HG03342 (cell line): Measurements from ENCODE around the gene PLCB3.
A peak's percentile ranks its signal among the peaks of the same experiment; 100 is the strongest.

ENCODE experiments used
- ATAC-seq: cut with Tn5 transposase; IDR thresholded peaks from one replicate; pipeline ENCODE4 v1.9.1; 2021; ENCODE audit warnings: mild to moderate bottlenecking, moderate library complexity; ENCODE audit not compliant: unreplicated experiment

PLCB3 gene

DNA sequence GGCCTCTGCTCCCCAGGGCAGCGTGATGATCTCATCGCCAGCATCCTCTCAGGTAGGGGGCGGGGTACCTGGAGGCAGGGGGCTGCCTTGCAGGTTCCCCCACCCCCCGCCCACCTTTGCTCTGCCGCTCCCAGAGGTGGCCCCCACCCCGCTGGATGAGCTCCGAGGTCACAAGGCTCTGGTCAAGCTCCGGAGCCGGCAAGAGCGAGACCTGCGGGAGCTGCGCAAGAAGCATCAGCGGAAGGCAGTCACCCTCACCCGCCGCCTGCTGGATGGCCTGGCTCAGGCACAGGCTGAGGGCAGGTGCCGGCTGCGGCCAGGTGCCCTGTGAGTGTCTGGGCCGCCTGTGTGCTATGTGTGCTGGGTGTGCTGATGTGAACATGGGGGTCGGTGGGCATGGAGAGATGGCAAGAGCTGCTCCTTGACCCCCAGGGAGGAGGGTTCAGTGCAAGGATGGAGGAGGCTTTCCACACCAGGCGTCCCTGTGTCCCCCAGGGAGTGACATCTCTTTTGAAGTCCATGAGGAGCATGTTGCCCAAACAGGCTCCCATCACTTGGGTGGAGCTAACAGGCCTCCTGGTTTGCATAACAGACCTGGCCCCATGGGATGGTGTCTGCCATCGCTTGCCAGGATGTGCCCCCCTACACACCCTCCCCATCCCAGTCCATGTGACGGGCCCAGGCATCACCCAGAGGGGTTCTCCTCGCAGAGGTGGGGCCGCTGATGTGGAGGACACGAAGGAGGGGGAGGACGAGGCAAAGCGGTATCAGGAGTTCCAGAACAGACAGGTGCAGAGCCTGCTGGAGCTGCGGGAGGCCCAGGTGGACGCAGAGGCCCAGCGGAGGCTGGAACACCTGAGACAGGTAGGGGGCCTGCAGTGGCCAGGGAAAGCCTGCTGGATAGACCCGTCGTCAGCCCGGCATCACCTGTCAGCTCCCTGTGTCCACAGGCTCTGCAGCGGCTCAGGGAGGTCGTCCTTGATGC is 14.1 kb downstream of the PLCB3 start:
- ATAC-seq: no peak

DNA sequence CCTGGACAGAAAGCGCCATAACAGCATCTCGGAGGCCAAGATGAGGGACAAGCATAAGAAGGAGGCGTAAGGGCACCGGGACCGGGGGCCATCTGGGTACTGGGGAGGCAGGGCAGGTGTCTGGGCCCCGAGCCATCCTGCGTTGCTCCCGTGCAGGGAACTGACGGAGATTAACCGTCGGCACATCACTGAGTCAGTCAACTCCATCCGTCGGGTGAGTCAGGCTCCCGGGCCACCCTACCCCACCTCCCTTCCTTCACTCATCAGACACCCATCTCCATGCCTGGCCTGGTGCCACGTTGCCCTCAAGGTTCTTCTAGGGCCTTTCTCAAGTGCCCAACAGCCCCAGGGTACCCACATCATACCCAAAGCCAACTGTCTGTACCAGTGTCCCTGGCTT is 15.0 kb downstream of the PLCB3 start:
- ATAC-seq: no peak

GRCh38 chr11:64267207-64267945 is 16.0 kb downstream of the PLCB3 start:
- ATAC-seq: no peak

DNA sequence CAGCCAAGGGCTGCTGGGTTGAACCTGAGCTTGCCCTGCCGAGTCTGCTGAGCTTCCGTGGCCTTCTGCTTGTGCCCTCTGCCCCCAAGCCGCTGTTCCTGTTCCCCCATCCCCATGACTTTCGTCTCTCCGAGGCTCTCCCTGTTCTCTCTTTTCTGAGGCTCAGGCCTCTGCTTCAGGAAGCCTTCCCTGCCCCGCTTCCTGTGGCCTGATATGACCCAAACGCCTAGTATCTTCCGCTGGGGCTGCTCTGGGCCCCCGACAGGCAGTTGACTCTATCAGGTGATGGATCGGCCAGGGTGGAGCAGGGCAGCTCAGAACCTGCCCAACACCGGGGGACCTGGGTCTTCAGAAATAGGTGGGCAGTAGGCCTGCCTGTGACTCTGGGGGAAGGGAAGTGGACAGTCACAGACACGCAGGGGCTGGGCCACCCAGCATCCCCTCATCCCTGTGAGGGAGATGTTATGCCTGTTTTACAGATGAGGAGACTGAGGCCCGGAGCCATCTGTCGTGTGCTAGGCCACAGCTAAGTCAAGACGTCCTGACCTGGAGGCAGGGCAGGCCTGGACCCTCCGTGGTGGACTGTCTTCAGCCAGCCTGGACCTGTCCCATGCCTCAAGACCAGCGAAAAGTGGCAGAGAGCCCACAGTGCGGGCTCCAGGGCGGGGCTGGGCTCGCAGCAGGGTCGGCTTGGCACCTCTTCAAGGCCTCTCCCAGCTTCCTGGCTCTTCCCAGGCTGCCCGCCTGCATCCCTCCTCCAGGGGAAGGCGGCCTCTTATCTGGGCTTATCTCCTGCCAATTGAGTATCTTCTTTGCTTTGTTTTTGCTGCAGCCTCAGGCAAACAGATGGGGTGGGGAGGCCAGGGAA is 16.9 kb downstream of the PLCB3 start:
- ATAC-seq: no peak

GRCh38 chr11:64268893-64269539 is 17.7 kb downstream of the PLCB3 start:
- peak; percentile 15 for ATAC-seq

DNA sequence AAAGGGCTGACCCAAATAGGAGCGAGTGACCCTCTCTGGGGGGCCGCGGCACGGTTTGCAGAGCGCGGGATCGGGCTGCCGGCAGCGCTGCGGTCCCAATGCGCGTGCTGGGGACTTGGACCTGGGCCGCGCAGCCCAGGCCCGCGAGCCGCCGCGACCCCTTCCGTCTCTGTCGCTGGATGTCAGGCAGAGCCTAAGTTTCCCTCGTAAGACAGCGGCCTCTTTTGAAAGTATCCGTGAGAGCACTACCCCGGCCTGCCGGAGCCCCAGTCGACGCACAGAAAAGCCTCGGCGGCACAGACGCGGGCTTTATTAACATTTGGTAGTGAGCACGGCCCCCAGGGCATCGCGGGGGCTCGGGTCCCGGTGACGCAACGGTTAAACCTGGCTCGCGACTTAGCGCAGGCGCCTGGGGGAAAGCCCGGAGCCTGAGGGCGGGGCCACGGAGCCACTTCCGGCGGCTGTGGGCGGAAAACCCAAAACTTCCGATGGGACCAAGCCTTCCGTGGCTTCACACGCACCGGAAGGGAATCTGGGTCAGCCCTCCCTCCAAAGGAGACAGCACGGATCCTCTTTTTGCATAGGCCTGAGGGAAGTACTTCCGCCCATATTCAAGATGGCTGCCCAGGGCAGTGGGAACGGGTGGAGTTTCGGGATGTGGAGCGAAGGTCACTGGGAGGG is 18.4 kb downstream of the PLCB3 start:
- peak; percentile 63 for ATAC-seq

- ATAC-seq: no peak
Observed at GRCh38 chr11:64275031-64275800, 23.9 kb downstream of the PLCB3 start.

DNA sequence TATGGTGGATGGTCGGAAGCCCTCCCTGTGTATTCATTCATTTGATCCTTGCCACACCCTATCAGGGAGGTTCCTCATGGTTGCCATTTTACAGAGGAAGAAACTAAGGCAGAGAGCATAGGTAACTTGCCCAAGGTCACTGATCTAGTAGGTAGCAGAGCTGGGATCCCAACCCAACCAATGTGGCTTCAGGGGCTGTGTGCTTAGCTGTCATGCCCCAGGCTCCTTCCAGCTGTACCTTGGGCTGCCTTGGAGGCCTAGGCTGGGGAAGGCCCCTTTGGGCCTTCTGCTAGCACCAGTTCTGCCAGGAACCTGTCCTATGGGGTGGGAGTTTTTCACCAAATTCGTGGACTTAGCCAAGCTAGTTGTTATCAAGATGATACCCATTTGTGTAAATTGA is 24.5 kb downstream of the PLCB3 start:
- no peak for ATAC-seq

DNA sequence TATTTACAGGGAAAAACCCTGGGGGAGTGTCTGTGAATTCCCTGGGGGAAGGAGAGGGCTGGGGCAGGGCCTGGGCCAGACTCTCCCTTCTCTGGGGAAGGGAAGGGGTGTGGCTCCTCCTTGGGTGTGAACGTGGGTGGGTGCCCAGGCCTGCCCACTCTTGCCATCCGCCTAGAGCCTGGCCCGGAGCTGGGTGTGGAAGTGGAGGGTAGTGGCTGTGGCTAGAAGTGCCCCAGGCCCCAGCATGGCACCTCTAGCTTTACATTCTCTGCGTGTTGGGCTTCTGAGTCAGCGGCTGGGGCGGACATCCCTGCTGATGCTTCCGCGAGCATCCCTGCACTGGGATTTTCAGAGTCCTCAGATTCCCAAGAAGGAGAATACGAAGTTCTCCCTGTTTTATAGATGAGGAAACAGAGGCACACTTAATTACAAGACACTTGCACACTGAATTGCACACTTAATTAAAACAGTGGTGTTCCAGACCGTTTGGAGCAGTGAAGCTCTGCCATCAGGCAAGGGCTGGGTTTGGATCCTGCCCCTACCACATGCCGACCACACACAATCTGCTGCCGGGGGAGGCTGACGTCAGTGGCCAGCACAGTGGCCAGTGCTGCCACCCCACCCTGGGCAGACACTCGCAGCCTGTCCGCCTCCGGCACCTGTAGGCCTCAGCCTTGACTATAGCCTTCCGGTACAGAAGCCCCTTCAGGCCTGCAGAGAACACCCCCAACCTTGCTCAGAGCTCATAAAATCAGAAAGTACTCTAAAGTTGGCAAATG is 25.5 kb downstream of the PLCB3 start:
- no peak for ATAC-seq

GRCh38 chr11:64278576-64279190 is 27.4 kb downstream of the PLCB3 start:
- no peak for ATAC-seq

DNA sequence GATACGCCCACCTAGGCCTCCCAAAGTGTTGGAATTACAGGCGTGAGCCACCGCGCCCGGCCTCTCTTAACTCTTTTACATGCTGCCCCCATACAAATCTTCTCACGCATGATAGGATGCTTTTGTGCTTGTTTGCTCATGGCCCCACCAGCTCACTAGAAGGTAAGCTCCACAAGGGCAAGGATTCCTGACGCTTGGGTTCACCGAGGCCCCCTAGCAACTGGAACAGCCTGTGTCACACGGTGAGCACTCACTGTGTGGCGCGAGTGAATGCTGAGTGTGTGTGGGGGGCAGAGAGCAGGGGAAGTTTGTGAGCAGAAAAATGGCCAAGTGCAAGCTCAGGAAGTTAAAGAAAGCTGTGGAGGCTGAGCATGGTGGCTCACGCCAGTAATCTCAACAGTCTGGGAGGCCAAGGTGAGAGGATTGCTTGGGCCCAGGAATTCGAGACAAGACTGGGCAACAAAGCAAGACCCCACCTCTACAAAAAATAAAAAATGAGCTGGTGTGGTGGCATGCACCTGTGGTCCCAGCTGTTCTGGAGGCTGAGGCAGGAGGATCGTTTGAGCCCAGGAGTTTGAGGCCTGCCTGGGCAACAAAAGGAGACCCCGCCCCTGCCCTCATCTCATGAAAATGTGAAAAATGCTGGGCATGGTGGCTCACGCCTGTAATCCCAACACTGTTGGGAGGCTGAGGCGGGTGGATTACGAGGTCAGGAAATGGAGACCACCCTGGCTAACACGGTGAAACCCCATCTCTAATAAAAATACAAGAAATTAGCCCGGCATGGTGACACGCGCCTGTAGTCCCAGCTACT is 30.8 kb downstream of the PLCB3 start:
- ATAC-seq: no peak

GRCh38 chr11:64283092-64283491 is 31.8 kb downstream of the PLCB3 start:
- no peak for ATAC-seq

GRCh38 chr11:64284048-64284961 is 33.0 kb downstream of the PLCB3 start, which contains the start of gene BAD:
Gene BAD, minus strand, starts transcription at chr11:64284665. Its CDS starts 297 bp downstream, at chr11:64284368.
- ATAC-seq: peak; percentile 71

DNA sequence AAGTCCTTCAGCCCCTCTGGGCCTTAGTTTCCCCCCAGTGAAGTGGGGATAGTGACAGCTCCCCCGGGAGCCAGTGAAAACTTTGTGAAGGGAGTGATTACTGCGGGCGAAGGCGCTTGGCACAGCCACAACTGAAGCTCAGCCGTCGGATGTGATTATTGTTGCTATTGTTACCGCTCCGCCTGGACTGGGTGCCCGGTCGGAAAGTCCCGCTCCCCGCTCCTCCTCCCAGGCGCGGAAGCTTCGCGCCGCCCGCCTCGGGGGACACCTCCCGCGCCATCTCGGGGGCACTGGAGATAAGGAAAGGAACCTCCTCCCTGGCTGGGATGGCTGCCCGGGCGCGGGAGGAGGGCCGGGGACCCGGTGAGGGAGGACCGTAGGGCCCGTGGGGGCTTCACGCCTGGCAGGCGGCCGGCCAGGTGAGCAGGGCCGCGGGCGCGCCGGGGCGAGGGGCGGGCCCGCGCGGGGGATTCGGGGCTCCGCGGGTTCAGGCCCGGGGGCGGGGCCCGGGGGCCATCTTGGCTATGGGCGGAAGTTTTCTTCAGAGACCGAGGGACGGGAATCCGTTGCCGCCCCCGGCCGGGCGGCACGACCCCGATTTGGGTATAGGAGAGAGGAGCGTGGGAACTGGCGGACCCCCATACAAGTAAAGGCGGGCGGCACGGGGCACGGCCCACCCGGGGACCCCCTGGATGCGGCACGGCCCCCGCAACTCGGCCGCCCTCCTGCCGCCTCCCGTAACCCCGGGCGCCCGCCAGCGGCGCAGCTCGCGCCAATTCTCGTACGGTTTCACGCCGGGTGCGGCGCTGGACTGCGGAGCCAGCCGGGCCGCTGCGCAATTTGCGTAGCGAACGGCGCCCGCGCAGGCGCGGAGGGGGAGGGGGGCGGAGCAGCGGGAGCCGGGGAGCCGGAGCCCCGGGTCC is 33.9 kb downstream of the PLCB3 start, which contains the start of gene GPR137:
GPR137 (plus strand) TSS at position 887 of the 923 bp plus-strand sequence. CDS start 677 bp downstream, outside the sequence.
- peak; percentile 53 for ATAC-seq
